H1 (cell line): Measurements from ENCODE around the gene PRDM5. TPM values are rescaled to one million over a fixed set of nuclear protein-coding genes. Genes with fewer than 3 reads are reported as not detected.

Source experiments
- CTCF ChIA-PET: fragments of 300-600 bp; sonication (Branson Sonifier 250); formaldehyde crosslinking; loops from one replicate; lab custom pipeline; 2021; ENCODE audit not compliant: partially characterized antibody; lab: Charles Lee
- POLR2A ChIA-PET: fragments of 300-600 bp; sonication (Branson Sonifier 250); formaldehyde crosslinking; loops from one replicate; lab custom pipeline; 2021; ENCODE audit warnings: inconsistent platforms; ENCODE audit not compliant: partially characterized antibody; lab: Charles Lee
- DNase-seq, 2 experiments: peaks; one replicate each; pipeline versions ENCODE4 v3.0.0 to v3.0.0-alpha.2; 2010 to 2022; ENCODE audit warnings: low spot score in 2 of 2, low read depth in 1 of 2, mixed read lengths in 1 of 2
- FAIRE-seq: peaks from 2 replicates; lab custom pipeline; 2011; peaks lifted over from hg19 to GRCh38; lab: Jason Lieb, UNC
- H2AFZ ChIP-seq: 2 replicates; pipeline ENCODE4 v1.8.1; 2012; ENCODE audit warnings: low read length, inconsistent platforms
- H2AK5ac ChIP-seq: 2 replicates; pipeline ENCODE4 v1.6.1; 2013; ENCODE audit warnings: low read depth, low read length
- H2BK120ac ChIP-seq: replicated peaks from 2 replicates; pipeline ENCODE3; 2013; ENCODE audit warnings: low read depth, low read length, inconsistent platforms
- H2BK12ac ChIP-seq: 2 replicates; pipeline ENCODE4 v1.6.1; 2013; ENCODE audit warnings: low read depth, low read length
- H2BK15ac ChIP-seq: 2 replicates; pipeline ENCODE4 v1.6.1; 2013; ENCODE audit warnings: low read length
- H2BK20ac ChIP-seq: 2 replicates; pipeline ENCODE4 v1.6.1; 2013; ENCODE audit warnings: low read length
- H2BK5ac ChIP-seq: 2 replicates; pipeline ENCODE4 v1.6.1; 2013; ENCODE audit warnings: low read depth, low read length
- H3K14ac ChIP-seq: 2 replicates; pipeline ENCODE4 v1.6.1; 2013; ENCODE audit warnings: inconsistent platforms; ENCODE audit not compliant: insufficient read length
- H3K18ac ChIP-seq: 2 replicates; pipeline ENCODE4 v1.6.1; 2013; ENCODE audit warnings: low read length; ENCODE audit errors: extremely low read depth
- H3K23ac ChIP-seq: 2 replicates; pipeline ENCODE4 v1.6.1; 2013; ENCODE audit warnings: inconsistent platforms; ENCODE audit not compliant: insufficient read length
- H3K23me2 ChIP-seq: 2 replicates; pipeline ENCODE4 v1.6.1; 2013; ENCODE audit warnings: low read depth, low read length
- H3K27ac ChIP-seq: 2 replicates; pipeline ENCODE4 v1.6.1; 2011; ENCODE audit warnings: low read depth, low read length, inconsistent platforms
- H3K27me3 ChIP-seq, 4 experiments: replicated peaks in 1 of 4; 1 replicate in 1 of 4; 2 replicates in 3 of 4; pipeline versions ENCODE4 v1.6.1 to v1.8.1; 2011 to 2013; ENCODE audit warnings: low read length in 3 of 4, mild to moderate bottlenecking in 3 of 4, inconsistent platforms in 2 of 4, mixed read lengths in 2 of 4, moderate library complexity in 1 of 4; ENCODE audit not compliant: control insufficient read depth in 3 of 4, insufficient read depth in 3 of 4; ENCODE audit errors: extremely low read depth in 1 of 4
- H3K36me3 ChIP-seq, 4 experiments: 2 replicates each; pipeline versions ENCODE4 v1.6.1 to v1.8.1; 2011 to 2013; ENCODE audit warnings: mild to moderate bottlenecking in 4 of 4, low read length in 3 of 4, moderate library complexity in 2 of 4, control low read depth in 1 of 4, inconsistent platforms in 1 of 4; ENCODE audit not compliant: insufficient read depth in 4 of 4, control insufficient read depth in 2 of 4
- H3K4ac ChIP-seq: replicated peaks from 2 replicates; pipeline ENCODE3; 2013; ENCODE audit warnings: low read length, low read depth, mixed read lengths, inconsistent platforms; ENCODE audit not compliant: insufficient read length
- H3K4me1 ChIP-seq, 4 experiments: replicated peaks in 1 of 4; 1 replicate in 1 of 4; 2 replicates in 3 of 4; pipeline versions ENCODE4 v1.6.1 to v1.8.1; 2011 to 2013; ENCODE audit warnings: low read length in 3 of 4, inconsistent platforms in 2 of 4, mixed read lengths in 1 of 4; ENCODE audit not compliant: insufficient read depth in 4 of 4, control insufficient read depth in 3 of 4
- H3K4me2 ChIP-seq, 2 experiments: 2 replicates each; pipeline versions ENCODE4 v1.6.1 to v1.8.1; 2011 to 2013; ENCODE audit warnings: low read depth in 2 of 2, low read length in 2 of 2, control low read depth in 1 of 2, inconsistent platforms in 1 of 2, mild to moderate bottlenecking in 1 of 2; ENCODE audit not compliant: insufficient read depth in 1 of 2
- H3K4me3 ChIP-seq, 4 experiments: fragments of 200-600, 300-600 bp in 1 of 4; sonication (generic), shearing (Covaris generic), sonication (Bioruptor Twin) in 1 of 4; 2 replicates each; pipeline versions ENCODE4 v1.5.1 to v1.8.1; 2011 to 2016; ENCODE audit warnings: low read length in 4 of 4, low read depth in 3 of 4, control low read depth in 2 of 4, inconsistent platforms in 2 of 4, mild to moderate bottlenecking in 2 of 4, mixed read lengths in 1 of 4, moderate library complexity in 1 of 4; ENCODE audit not compliant: insufficient read depth in 2 of 4; ENCODE audit errors: extremely low read depth in 1 of 4
- H3K56ac ChIP-seq: replicated peaks from 2 replicates; pipeline ENCODE3; 2013; ENCODE audit warnings: low read depth, mild to moderate bottlenecking, mixed read lengths, low read length, inconsistent platforms; ENCODE audit not compliant: insufficient read length
- H3K79me1 ChIP-seq: 2 replicates; pipeline ENCODE4 v1.6.1; 2013; ENCODE audit warnings: low read depth, low read length, control low read depth
- H3K79me2 ChIP-seq, 2 experiments: 2 replicates each; pipeline versions ENCODE4 v1.6.1 to v1.8.1; 2012 to 2013; ENCODE audit warnings: low read length in 2 of 2, mild to moderate bottlenecking in 2 of 2, inconsistent platforms in 1 of 2; ENCODE audit not compliant: insufficient read depth in 2 of 2, control insufficient read depth in 1 of 2
- H3K9ac ChIP-seq, 4 experiments: replicated peaks in 1 of 4; 1 replicate in 1 of 4; 2 replicates in 3 of 4; pipeline versions ENCODE4 v1.6.1 to v1.8.1; 2011 to 2013; ENCODE audit warnings: low read depth in 3 of 4, low read length in 3 of 4, control low read depth in 2 of 4, mild to moderate bottlenecking in 2 of 4, moderate library complexity in 2 of 4, inconsistent platforms in 1 of 4; ENCODE audit errors: extremely low read depth in 1 of 4
- H3K9me3 ChIP-seq, 2 experiments: 2 replicates each; pipeline versions ENCODE4 v1.6.1 to v1.8.1; 2012 to 2013; ENCODE audit warnings: mild to moderate bottlenecking in 2 of 2, moderate library complexity in 2 of 2, control low read depth in 1 of 2, inconsistent platforms in 1 of 2, low read depth in 1 of 2, low read length in 1 of 2, mixed read lengths in 1 of 2; ENCODE audit not compliant: insufficient read depth in 2 of 2
- H4K20me1 ChIP-seq, 2 experiments: replicated peaks in 1 of 2; 2 replicates each; pipeline versions ENCODE3 to v1.8.1; 2011 to 2013; ENCODE audit warnings: inconsistent platforms in 2 of 2, low read length in 2 of 2, mild to moderate bottlenecking in 1 of 2; ENCODE audit not compliant: insufficient read depth in 2 of 2, control insufficient read depth in 1 of 2
- H4K5ac ChIP-seq: 2 replicates; pipeline ENCODE4 v1.6.1; 2013; ENCODE audit warnings: low read length, low read depth, mixed read lengths, inconsistent platforms; ENCODE audit not compliant: insufficient read length
- H4K8ac ChIP-seq: 2 replicates; pipeline ENCODE4 v1.8.0; 2013; ENCODE audit warnings: mild to moderate bottlenecking, moderate library complexity, low read length, inconsistent platforms; ENCODE audit not compliant: insufficient read depth; ENCODE audit errors: extremely low read depth
- H4K91ac ChIP-seq: replicated peaks from 2 replicates; pipeline ENCODE3; 2013; ENCODE audit warnings: low read length, mixed read lengths, inconsistent platforms; ENCODE audit not compliant: insufficient read length
- CREB1 ChIP-seq: IDR thresholded peaks from 2 replicates; pipeline ENCODE4 v1.6.1; 2012; ENCODE audit warnings: inconsistent platforms
- KDM4A ChIP-seq: IDR thresholded peaks from one replicate; pipeline ENCODE4 v1.7.1; 2012; ENCODE audit warnings: low read depth, mild to moderate bottlenecking, moderate library complexity, low read length, inconsistent platforms; ENCODE audit not compliant: severe bottlenecking
- MAX ChIP-seq: IDR thresholded peaks from 2 replicates; pipeline ENCODE4 v1.6.1; 2012; ENCODE audit warnings: inconsistent platforms
- POLR2A ChIP-seq, 2 experiments: IDR thresholded peaks; 1 replicate in 1 of 2; 2 replicates in 1 of 2; pipeline ENCODE4 v1.6.1; 2011; ENCODE audit warnings: low read depth in 2 of 2, low read length in 2 of 2, mild to moderate bottlenecking in 2 of 2; ENCODE audit errors: control extremely low read depth in 1 of 2
- RAD21 ChIP-seq, 2 experiments: IDR thresholded peaks in 1 of 2; conservative IDR thresholded peaks in 1 of 2; 2 replicates each; pipeline ENCODE4 v1.6.1; 2011; ENCODE audit warnings: low read depth in 2 of 2, low read length in 2 of 2, improper control_type of control experiment in 1 of 2, inconsistent platforms in 1 of 2, mild to moderate bottlenecking in 1 of 2, moderate library complexity in 1 of 2
- RXRA ChIP-seq: IDR thresholded peaks from 2 replicates; pipeline ENCODE4 v1.6.1; 2011; ENCODE audit warnings: low read depth, mild to moderate bottlenecking, low read length, moderate library complexity; ENCODE audit not compliant: insufficient read depth
- SP2 ChIP-seq: IDR thresholded peaks from 2 replicates; pipeline ENCODE4 v1.6.1; 2012; ENCODE audit warnings: mild to moderate bottlenecking, low read length, inconsistent platforms
- SUZ12 ChIP-seq: fragments of 200-600 bp; sonication (generic); IDR thresholded peaks from 2 replicates; pipeline ENCODE4 v1.6.1; 2012; ENCODE audit warnings: mild to moderate bottlenecking, inconsistent platforms, low read length, moderate library complexity, mixed read lengths
- TAF7 ChIP-seq: optimal IDR thresholded peaks from 2 replicates; pipeline ENCODE3; 2011; ENCODE audit warnings: low read depth, mild to moderate bottlenecking, inconsistent platforms, low read length, moderate library complexity, borderline replicate concordance
- TEAD4 ChIP-seq: IDR thresholded peaks from 2 replicates; pipeline ENCODE4 v1.6.1; 2012; ENCODE audit warnings: low read depth, low read length, inconsistent platforms, mixed read lengths
- ZNF274 ChIP-seq: IDR thresholded peaks from 2 replicates; pipeline ENCODE4 v1.7.0; 2012; ENCODE audit warnings: low read length, borderline replicate concordance; ENCODE audit errors: extremely low read depth
- polyA plus RNA-seq, 7 experiments: library from polyadenylated mRNA; depleted of rRNA in 3 of 7; stranded (reverse) in 5 of 7; unstranded in 2 of 7; fragments of >200 nt in 5 of 7; fragments of 200-250 nt in 2 of 7; gene quantifications; 1 replicate in 5 of 7; 2 replicates in 1 of 7; 4 replicates in 1 of 7; pipeline versions ENCODE4 v1.2.1 to v1.2.3, GENCODE V29; 2011 to 2013; ENCODE audit warnings: missing spikeins in 2 of 7, mixed read lengths in 2 of 7
- total RNA-seq: library from RNA; stranded (reverse); fragmentation: NEBNext Ultra II Directional; extraction: Animal tissue kit (Norgen Biotek cat#: 25700); gene quantifications from 2 replicates; pipeline ENCODE4 v1.2.1, GENCODE V29; 2021

The PRDM5 gene
- total and polyA plus RNA-seq, 2 of the 8 experiments (the other 6 are each of a cell fraction or from before 2014, with no cell fraction given) = 8.2 to 23.4 TPM

DNA sequence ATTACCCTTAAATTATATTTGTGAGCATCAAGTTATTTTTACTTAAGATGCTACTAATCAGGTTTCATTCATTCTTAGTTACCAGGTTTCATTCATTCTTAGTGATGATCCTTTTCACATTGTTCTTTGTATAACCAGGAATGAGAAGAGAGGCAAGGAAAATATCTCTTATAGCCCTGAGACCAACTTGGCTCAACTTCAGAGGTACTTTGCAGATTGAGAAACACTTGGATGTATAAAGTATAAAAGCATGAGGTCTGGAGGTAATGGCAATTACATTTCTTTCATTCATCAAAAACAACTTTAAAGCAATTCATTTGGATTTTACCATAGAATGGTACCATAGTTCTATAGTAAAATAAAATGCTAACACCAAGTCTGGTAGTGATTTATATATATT lies 231.0 kb downstream of the PRDM5 start:
- Histone ChIP-seq H3K79me2 (no peaks in the 10 kb centered on the region), H3K18ac (no peak overlapping the region), H2AK5ac (no peak overlapping the region), H3K56ac (no peak overlapping the region), H3K79me1 (no peaks in the 10 kb centered on the region), H4K20me1 (no peaks in the 10 kb centered on the region), H3K36me3 (no peaks in the 10 kb centered on the region), H4K8ac (no peak overlapping the region), H2BK5ac (no peak overlapping the region), H3K4me3 (no peak overlapping the region), H3K23me2 (no peaks in the 10 kb centered on the region), H2BK15ac (no peak overlapping the region), H4K91ac (no peak overlapping the region), H2BK12ac (no peak overlapping the region), H2BK120ac (no peak overlapping the region), H3K9me3 (no peaks in the 10 kb centered on the region), H3K4me1 (no peaks in the 10 kb centered on the region), H3K4ac (no peak overlapping the region), H3K4me2 (no peak overlapping the region), H3K14ac (no peak overlapping the region), H3K9ac (no peak overlapping the region), H3K23ac (no peak overlapping the region), H3K27me3 (no peaks in the 10 kb centered on the region), H3K27ac (no peak overlapping the region), H2BK20ac (no peak overlapping the region), H4K5ac (no peak overlapping the region), H2AFZ (no peak overlapping the region)
- no peak for FAIRE-seq
- POLR2A ChIA-PET = no interaction called here
- no peak for DNase-seq
- CTCF ChIA-PET = no interaction called here
- TF ChIP-seq SP2 (no peak), ZNF274 (no peak), CREB1 (no peak), TEAD4 (no peak), TAF7 (no peak), RXRA (no peak), MAX (no peak), KDM4A (no peak), POLR2A (IDR thresholded peaks at IDR 0.05; ENCODE audit: control extremely low read depth in 1 of 2, low read depth in 2 of 2, low read length in 2 of 2) (no peak), RAD21 (IDR thresholded peaks at IDR 0.05 in 1 of 2, conservative IDR thresholded peaks at IDR 0.05 in 1 of 2; ENCODE audit: low read depth in 2 of 2, low read length in 2 of 2) (no peak), SUZ12 (no peak)
